Loucy (cell line): Measurements from ENCODE around the gene LHFPL3.

ENCODE experiments used
- EZH2phosphoT487 ChIP-seq: fragments of 200-600 bp; IDR thresholded peaks from 2 replicates; pipeline ENCODE4 v1.6.1; 2018; ENCODE audit warnings: antibody characterized with exemption, mild to moderate bottlenecking, moderate library complexity, borderline replicate concordance
- TF ChIP-seq, protein P1 (sequence below): fragments of 200-600 bp; sonication (generic); conservative IDR thresholded peaks from 2 replicates; pipeline ENCODE4 v1.5.1; 2014; ENCODE audit warnings: mild to moderate bottlenecking, antibody characterized with exemption, low read length

DNA sequence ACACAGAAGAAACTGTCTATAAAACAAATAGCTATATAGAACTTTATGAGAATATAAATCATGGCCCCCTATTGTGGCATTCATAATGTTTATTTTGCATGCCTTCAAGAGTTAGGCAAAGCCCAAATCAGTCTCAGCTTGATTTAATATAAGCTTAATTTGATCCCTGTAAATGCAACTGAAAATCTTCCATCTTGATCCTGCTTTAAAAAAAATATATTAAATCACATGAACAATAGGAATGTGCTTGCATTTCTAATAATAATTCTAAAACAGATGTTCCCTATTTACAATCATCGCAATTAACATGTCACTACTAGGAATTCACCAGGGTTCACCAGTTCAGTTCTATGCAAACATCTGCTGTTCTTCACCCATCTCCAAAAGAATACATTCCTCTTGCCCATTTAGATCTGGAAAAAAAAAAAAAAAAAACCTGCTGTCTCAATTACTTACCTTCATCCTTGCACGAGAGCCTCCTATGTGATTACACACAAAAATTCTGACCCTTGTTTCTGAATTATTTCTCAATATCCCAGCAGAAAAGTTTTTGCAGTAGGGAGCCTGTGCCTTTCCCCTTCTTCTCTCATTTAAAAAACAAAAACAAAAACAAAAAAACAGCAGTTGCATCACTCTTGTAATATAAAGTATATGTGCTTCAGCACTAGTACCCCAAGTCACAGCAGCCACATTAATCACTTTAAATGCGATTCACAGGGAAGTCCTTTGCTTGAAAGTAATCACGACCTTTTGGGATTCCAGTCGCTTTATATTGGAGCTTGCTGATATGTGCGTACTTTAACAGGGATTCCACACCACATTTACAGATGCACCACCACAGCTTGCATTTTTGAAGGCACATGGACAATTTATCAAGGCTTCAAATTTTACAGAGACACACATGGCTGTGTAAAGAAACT lies 490.8 kb downstream of the LHFPL3 start:
- no peak for TF ChIP-seq EZH2phosphoT487
- TF ChIP-seq, protein P1, sequence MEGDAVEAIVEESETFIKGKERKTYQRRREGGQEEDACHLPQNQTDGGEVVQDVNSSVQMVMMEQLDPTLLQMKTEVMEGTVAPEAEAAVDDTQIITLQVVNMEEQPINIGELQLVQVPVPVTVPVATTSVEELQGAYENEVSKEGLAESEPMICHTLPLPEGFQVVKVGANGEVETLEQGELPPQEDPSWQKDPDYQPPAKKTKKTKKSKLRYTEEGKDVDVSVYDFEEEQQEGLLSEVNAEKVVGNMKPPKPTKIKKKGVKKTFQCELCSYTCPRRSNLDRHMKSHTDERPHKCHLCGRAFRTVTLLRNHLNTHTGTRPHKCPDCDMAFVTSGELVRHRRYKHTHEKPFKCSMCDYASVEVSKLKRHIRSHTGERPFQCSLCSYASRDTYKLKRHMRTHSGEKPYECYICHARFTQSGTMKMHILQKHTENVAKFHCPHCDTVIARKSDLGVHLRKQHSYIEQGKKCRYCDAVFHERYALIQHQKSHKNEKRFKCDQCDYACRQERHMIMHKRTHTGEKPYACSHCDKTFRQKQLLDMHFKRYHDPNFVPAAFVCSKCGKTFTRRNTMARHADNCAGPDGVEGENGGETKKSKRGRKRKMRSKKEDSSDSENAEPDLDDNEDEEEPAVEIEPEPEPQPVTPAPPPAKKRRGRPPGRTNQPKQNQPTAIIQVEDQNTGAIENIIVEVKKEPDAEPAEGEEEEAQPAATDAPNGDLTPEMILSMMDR = no peak
